ENCODE measurements around the gene BLACAT1.

DNA sequence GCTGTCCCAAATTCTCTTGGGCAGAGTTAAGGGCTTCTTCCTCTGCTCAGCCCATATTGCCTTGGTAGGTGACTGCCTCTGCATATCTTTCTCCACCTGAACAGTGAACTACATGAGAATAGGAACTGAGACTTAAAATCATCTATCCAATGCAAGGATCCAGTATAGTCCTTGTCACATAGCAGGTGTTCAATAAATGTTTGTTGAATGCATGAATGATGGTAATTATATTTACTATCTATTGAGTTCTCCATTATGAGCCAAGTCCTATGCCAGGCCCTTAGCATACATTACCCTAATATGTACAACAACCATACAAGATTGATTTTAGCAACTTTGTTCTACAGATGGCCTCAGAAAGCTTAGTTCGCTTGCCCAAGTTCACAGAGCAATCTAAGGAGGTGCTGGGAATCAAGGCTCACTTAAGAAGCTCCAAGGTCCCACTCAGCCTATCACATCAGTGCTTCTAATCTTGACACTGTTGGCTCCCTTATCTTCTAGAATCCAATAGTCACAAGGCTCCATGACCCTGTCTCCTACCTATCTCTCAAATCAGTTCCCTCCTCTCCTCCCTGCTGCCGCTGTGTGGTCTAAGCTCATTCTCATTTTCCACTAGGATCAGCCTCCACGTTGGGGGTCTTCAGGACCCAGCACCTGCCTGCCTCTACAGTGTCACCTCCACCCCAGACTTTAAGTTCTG is 46.4 kb upstream of the BLACAT1 start:
- TF ChIP-seq, protein P1, sequence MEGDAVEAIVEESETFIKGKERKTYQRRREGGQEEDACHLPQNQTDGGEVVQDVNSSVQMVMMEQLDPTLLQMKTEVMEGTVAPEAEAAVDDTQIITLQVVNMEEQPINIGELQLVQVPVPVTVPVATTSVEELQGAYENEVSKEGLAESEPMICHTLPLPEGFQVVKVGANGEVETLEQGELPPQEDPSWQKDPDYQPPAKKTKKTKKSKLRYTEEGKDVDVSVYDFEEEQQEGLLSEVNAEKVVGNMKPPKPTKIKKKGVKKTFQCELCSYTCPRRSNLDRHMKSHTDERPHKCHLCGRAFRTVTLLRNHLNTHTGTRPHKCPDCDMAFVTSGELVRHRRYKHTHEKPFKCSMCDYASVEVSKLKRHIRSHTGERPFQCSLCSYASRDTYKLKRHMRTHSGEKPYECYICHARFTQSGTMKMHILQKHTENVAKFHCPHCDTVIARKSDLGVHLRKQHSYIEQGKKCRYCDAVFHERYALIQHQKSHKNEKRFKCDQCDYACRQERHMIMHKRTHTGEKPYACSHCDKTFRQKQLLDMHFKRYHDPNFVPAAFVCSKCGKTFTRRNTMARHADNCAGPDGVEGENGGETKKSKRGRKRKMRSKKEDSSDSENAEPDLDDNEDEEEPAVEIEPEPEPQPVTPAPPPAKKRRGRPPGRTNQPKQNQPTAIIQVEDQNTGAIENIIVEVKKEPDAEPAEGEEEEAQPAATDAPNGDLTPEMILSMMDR (IDR thresholded peaks at IDR 0.05) = no peak
- TF ChIP-seq POLR2A (IDR thresholded peaks at IDR 0.05) = no peak
- TF ChIP-seq POLR2AphosphoS5 (IDR thresholded peaks at IDR 0.05) = no peak
